ENCODE data around the gene PLA2G7. TPM values are rescaled to one million over a fixed set of nuclear protein-coding genes. Genes with fewer than 3 reads are reported as not detected.

Gene PLA2G7
- total and polyA plus RNA-seq, 8 donors = 0.88 to 32.1 (median 1.2) TPM

DNA sequence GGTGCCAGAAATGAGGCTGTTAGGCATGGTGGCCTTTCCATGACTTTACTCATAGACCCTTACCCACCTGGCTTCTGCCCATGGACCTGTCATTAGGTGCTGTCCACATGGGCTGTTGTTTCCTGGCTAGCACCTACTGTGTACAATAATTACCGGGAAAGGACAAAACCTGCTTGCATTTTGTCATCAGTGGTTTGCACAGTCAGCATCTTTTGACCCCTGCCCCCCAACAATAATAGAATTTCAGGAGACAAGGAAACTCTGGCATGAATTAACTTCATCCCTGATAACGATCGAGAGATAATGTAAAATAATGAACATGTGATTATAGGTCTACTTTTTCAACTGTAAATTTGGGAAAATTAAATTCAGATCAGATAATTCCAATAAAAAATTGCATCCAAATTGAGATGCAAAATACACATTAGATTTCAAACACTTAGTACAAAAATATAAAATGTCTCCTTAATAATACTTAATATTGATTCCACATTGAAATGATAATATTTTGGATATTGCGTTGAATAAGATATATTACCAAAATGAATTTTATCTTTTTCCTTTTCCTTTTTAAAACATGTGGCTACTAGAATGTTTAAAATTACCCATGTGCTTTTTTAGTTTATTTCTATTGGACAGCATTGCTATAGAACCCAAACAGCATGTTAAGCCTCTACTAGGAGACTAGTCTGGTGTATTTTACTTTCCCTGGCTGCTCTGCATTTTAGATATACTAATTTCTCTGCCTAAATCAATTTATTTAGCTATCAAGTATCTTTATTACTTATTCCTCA lies 24.0 kb upstream of the PLA2G7 start:
- H3K4me3 ChIP-seq = no peak overlapping the region
- no peaks in the 10 kb centered on the region for H3K36me3 ChIP-seq
- ATAC-seq (no peak), DNase-seq (no peak)
- H3K9me3 ChIP-seq = no peaks in the 10 kb centered on the region
- H3K27me3 ChIP-seq = no peaks in the 10 kb centered on the region
- H3K4me1 ChIP-seq = peaks cover 0 to 4% of the 10 kb centered on the region in 2 donors
- intact Hi-C loops (cut with DNase I) = no loop called here
- H3K27ac ChIP-seq = no peak overlapping the region
- TF ChIP-seq, protein P1, sequence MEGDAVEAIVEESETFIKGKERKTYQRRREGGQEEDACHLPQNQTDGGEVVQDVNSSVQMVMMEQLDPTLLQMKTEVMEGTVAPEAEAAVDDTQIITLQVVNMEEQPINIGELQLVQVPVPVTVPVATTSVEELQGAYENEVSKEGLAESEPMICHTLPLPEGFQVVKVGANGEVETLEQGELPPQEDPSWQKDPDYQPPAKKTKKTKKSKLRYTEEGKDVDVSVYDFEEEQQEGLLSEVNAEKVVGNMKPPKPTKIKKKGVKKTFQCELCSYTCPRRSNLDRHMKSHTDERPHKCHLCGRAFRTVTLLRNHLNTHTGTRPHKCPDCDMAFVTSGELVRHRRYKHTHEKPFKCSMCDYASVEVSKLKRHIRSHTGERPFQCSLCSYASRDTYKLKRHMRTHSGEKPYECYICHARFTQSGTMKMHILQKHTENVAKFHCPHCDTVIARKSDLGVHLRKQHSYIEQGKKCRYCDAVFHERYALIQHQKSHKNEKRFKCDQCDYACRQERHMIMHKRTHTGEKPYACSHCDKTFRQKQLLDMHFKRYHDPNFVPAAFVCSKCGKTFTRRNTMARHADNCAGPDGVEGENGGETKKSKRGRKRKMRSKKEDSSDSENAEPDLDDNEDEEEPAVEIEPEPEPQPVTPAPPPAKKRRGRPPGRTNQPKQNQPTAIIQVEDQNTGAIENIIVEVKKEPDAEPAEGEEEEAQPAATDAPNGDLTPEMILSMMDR (IDR thresholded peaks at IDR 0.05) = no peak

DNA sequence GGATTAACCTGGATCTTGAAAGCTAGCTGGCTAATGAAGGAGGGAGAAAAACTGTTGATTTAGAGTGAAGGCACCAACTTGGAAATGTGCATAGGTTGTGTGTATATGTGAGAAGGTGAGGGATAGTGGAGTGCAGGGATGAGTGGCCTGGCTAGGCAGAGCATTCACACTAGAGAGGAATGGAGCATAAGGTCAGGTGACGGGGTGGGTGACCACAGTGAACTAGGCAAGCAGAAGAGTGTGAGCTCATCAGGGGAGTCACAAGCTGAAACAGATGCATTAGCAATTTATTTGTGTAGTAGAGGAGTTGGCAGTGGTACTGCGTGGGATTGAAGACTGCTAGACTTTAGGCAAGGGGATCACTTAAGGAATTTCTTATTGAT lies 22.0 kb upstream of the PLA2G7 start:
- H3K36me3 ChIP-seq = no peaks in the 10 kb centered on the region
- no peaks in the 10 kb centered on the region for H3K9me3 ChIP-seq
- DNase-seq = peak in 1 of 4 donors; percentile 63
- no peaks in the 10 kb centered on the region for H3K27me3 ChIP-seq
- no peak overlapping the region for H3K27ac ChIP-seq
- TF ChIP-seq, protein P1 (IDR thresholded peaks at IDR 0.05) = no peak
- H3K4me1 ChIP-seq = peaks cover 0 to 4% of the 10 kb centered on the region in 2 donors
- H3K4me3 ChIP-seq = no peak overlapping the region
- ATAC-seq = peak; percentile 54
- intact Hi-C loops (cut with DNase I) = no loop called here

DNA sequence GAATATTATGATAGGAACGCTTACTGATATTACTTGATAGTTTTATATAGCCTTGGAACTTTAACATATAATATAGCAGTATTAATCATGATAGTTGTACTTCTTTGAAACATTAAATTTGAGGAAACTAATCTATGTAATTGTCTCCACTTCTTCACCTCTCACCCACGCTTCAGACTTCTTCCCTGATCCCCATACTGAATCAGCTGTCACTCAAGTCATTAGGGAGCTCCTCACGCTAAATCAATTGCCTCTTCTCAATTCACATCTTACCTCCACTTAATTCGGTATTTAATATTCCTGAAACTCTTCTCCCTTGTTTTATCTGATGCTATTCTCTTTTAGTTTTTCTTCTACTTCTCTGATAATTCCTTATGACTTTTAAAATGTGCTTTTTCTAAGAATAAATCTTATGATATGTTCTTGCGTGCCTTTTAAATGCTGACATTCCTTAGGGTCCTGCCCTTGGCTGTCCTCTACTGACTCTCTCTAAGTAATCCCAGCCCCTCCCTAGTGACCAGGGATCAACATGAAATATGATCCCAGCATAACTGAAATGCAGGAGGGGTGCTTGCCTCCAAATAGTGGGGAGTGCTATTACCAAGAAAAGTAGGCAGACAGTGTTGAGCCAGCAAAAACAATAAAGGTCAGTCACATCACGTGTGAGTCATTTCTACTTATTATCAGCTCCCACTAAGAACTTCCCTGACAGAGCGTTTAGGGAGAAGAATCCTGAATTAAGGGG lies 21.5 kb upstream of the PLA2G7 start:
- Histone ChIP-seq H3K4me1 (peaks cover 0 to 4% of the 10 kb centered on the region in 2 donors), H3K27ac (no peak overlapping the region), H3K36me3 (no peaks in the 10 kb centered on the region), H3K9me3 (no peaks in the 10 kb centered on the region), H3K4me3 (no peak overlapping the region), H3K27me3 (no peaks in the 10 kb centered on the region)
- ATAC-seq (peak; percentile 54), DNase-seq (no peak)
- intact Hi-C loops (cut with DNase I) = no loop called here
- TF ChIP-seq, protein P1 (IDR thresholded peaks at IDR 0.05) = no peak

DNA sequence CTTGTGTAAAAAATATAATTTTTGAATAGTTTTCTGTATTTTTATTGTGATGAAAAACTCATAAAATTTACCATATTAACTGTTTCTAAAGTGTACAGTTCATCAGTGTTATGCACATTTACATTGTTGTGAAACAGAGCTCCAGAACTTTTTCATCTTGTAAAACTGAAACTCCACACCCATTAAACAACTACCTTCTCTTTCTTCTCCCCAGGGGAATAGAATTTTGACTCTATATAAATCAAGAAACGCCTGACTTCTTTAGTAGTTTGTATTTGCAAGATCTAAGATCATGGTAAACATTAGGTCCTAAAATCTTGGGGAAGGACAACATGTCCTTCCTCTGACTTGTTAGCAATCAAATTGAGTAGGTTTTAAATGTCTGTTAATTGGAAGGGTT lies 20.7 kb upstream of the PLA2G7 start:
- DNase-seq = no peak
- Histone ChIP-seq H3K4me1 (peaks cover 0 to 4% of the 10 kb centered on the region in 2 donors), H3K27ac (no peak overlapping the region), H3K36me3 (no peaks in the 10 kb centered on the region), H3K27me3 (no peaks in the 10 kb centered on the region), H3K4me3 (no peak overlapping the region), H3K9me3 (no peaks in the 10 kb centered on the region)
- TF ChIP-seq, protein P1 (IDR thresholded peaks at IDR 0.05) = no peak
- ATAC-seq = no peak
- intact Hi-C loops (cut with DNase I) = no loop called here

DNA sequence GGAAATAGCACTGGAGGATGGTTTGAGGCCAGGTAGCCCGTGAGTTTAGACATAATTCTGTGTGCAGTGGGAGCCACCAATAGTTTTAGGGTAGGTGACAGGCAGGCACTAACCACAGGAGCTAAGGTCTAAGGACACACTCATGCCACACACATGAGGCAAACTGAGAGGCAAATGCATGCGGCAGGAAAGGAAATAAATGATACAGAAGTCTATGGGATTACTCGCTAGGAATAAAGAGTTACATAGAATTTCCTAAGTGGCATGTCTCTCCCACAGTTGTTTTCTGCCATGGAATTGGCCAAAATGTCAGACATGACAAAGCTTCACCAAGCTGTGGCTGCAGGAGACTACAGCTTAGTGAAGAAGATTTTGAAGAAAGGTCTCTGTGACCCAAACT lies 16.5 kb upstream of the PLA2G7 start:
- H3K4me3 ChIP-seq = no peak overlapping the region
- intact Hi-C loops (cut with DNase I) = no loop called here
- no peak for DNase-seq
- H3K36me3 ChIP-seq = no peaks in the 10 kb centered on the region
- H3K4me1 ChIP-seq = no peaks in the 10 kb centered on the region
- ATAC-seq = no peak
- H3K27ac ChIP-seq = no peak overlapping the region
- H3K27me3 ChIP-seq = no peaks in the 10 kb centered on the region
- no peaks in the 10 kb centered on the region for H3K9me3 ChIP-seq
- TF ChIP-seq, protein P1 (IDR thresholded peaks at IDR 0.05) = no peak

Data from left lung (tissue), 10 donors.